AG09309 (cell line): ENCODE results near the gene JAK1.
A peak's percentile ranks its signal among the peaks of the same experiment; 100 is the strongest.

Source experiments
- DNase-seq: peaks from one replicate; pipeline ENCODE4 v3.0.0-alpha.2; 2010; ENCODE audit warnings: low read depth
- H3K4me3 ChIP-seq: 2 replicates; pipeline ENCODE4 v1.5.1; 2011; ENCODE audit warnings: mild to moderate bottlenecking, low read depth, low read length, moderate library complexity; ENCODE audit not compliant: control insufficient read depth
- TF ChIP-seq, protein P1 (sequence below): IDR thresholded peaks from 2 replicates; pipeline ENCODE4 v1.5.1; 2011; ENCODE audit warnings: mild to moderate bottlenecking, low read depth, low read length, inconsistent platforms; ENCODE audit not compliant: insufficient read depth, control insufficient read depth; ENCODE audit errors: missing control alignments

Gene JAK1

DNA sequence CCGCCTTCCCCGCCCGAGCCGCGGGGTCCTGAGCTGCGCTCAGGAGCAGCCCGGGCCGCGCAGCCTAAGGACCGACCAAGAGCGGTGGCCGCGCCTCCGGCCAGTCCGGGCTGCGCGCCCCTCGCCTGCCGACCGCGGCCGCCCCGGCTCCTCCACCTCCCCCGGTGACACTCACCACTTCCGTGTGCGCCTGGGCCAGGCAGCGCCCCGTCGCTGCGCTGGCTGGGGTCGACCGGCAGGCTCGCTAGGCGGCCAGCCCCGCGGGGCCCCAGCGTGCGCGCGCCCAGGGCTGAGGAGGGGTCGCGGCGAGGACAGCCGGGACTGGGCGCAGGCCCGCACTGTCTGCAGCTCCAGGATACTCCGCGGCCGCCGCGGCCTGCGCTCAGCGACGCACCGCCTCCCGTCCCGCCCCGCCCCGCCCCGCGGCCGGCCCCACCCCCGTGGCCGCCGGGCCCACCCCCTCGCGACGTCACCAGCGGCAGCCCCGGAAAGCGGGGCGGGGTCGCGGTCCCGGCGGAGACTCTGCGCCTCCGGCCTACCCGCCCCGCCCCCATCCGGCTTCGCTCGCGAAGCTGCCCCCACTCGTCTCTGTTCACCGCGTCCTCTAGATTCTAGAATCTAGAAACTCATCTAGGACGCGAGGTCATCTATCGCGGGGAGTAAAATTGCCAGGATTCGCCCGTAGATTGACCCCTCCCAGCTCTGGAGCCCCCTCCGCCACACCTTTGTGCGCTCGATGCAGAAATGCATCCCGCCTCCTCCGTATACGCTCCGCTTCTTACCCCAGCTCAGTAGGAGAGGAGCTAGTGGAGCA is at the start of gene JAK1:
JAK1 (minus strand) TSS at position 392 of the 814 bp plus-strand sequence. CDS start 80,285 bp downstream, outside the sequence.
- no peak for DNase-seq
- TF ChIP-seq, protein P1, sequence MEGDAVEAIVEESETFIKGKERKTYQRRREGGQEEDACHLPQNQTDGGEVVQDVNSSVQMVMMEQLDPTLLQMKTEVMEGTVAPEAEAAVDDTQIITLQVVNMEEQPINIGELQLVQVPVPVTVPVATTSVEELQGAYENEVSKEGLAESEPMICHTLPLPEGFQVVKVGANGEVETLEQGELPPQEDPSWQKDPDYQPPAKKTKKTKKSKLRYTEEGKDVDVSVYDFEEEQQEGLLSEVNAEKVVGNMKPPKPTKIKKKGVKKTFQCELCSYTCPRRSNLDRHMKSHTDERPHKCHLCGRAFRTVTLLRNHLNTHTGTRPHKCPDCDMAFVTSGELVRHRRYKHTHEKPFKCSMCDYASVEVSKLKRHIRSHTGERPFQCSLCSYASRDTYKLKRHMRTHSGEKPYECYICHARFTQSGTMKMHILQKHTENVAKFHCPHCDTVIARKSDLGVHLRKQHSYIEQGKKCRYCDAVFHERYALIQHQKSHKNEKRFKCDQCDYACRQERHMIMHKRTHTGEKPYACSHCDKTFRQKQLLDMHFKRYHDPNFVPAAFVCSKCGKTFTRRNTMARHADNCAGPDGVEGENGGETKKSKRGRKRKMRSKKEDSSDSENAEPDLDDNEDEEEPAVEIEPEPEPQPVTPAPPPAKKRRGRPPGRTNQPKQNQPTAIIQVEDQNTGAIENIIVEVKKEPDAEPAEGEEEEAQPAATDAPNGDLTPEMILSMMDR: no peak
- peak within 1 kb of the TSS; percentile 91 for H3K4me3 ChIP-seq

DNA sequence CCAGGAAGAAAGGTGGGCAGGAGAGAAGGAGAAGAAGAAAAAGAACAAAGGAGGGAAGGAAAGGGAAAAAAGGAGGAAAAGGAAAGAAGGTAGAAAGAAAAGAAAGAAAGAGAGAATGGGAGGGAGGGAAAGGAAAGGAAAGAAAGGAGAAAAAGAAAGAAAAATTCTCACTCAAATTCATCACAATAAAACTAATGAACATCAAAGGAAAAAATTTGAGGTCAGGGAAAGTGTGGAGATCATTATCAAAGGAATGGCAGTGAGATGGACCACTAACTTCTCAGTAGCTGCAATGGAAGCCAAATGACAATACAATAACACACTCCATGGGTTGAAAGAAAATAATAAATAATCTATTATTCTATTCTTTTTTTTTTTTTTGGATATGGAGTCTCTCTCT is 48.0 kb upstream of the JAK1 start:
- TF ChIP-seq, protein P1: no peak
- H3K4me3 ChIP-seq: no peak overlapping the region
- no peak for DNase-seq

- TF ChIP-seq, protein P1: no peak
- H3K4me3 ChIP-seq: no peak overlapping the region
- no peak for DNase-seq
Observed at GRCh38 chr1:65011983-65012382, 45.6 kb upstream of the JAK1 start.

- TF ChIP-seq, protein P1: no peak
- DNase-seq: no peak
- no peak overlapping the region for H3K4me3 ChIP-seq
Observed at GRCh38 chr1:65009724-65010420, 43.5 kb upstream of the JAK1 start.

GRCh38 chr1:65009176-65009575 is 42.8 kb upstream of the JAK1 start:
- DNase-seq: no peak
- no peak overlapping the region for H3K4me3 ChIP-seq

GRCh38 chr1:65006806-65007205 is 40.5 kb upstream of the JAK1 start:
- TF ChIP-seq, protein P1: no peak
- no peak overlapping the region for H3K4me3 ChIP-seq
- no peak for DNase-seq

More at GRCh38 chr1:65009176-65009575, 42.8 kb upstream of the JAK1 start:
- TF ChIP-seq, protein P1: no peak
